Smooth muscle cell of bladder (primary cell): ENCODE data around the gene DIS3L. TPM values are rescaled to one million over a fixed set of nuclear protein-coding genes. Genes with fewer than 3 reads are reported as not detected.

ENCODE experiments used
- total RNA-seq: library from RNA; depleted of rRNA; stranded (reverse); fragments of >200 nt; gene quantifications from 2 replicates; pipeline ENCODE4 v1.2.3, GENCODE V29; 2014

Gene DIS3L
- 26.7 and 28.8 TPM in 2 replicates for total RNA-seq

DNA sequence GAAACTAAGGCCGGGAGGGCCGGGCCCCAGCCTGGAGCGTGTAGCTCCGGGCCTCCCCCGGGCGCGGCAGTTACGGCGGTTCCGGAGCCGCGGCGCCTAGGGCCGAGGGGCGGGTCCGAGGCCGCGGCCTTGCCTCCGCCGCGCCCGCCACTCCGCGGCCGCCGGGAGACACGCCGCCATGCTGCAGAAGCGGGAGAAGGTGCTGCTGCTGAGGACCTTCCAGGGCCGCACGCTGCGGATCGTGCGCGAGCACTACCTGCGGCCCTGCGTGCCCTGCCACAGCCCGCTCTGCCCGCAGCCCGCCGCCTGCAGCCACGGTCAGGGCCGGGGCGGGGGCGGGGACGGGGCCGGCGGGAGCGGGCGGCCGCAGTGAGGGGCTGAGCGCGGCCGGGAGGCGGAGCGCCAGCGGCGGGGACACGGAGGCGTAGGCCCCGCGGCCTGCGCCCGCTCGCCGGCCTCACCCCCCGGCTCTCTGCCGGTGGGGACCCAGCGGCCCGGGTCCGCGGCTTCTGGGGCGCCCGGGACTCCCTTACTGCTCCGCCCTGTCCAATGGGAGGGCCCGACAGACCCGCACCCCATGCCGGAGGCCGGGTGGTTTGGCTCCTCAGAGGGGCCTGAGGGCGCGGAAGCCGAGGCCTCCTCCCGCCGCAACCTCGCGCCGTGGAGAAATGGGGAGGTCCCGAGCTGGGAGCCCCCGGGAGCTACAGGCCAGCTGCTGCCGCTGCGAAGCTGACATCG lies at the start of gene DIS3L:
Gene DIS3L, plus strand, starts transcription at position 150 of the 738 bp plus-strand sequence. Its CDS starts 29 bp downstream, at position 179.

DNA sequence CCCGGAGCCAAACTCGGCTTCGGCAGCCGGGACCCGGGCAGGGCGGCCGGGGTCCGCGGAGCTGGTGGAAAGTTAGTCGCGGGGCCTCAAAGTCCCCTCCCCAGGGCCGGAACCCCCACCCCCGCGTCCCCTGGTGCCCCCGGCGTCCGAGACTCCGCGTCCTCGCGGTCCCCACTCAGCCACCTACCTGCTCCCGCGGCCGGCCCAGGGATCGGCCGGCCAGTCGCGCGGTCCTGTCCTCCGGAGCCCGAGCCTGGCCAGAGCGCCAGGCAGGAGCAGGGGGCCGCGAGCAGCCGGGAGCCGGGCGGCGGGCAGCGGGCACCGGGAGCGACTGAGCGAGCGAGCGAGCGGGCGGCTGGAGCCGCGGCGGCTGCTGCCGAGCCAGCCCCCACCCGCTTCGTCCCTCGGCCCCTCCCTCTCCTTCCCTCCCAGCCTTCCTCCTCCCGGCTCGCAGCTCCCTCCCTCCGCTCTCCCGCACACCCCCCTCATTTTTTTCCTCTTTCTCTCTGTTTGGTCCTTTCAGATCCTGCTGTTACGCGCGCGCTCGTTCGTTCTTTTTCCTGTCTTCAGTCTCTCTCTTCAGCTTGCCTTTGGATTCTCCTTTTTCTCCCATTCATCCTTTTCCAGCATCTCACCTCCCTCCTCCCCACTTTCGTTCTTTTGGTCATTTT lies 39.8 kb upstream of the DIS3L start, which contains the start of gene MEGF11:
Gene MEGF11, minus strand, starts transcription at position 333 of the 671 bp plus-strand sequence. CDS start 125,347 bp downstream, outside the sequence.

DNA sequence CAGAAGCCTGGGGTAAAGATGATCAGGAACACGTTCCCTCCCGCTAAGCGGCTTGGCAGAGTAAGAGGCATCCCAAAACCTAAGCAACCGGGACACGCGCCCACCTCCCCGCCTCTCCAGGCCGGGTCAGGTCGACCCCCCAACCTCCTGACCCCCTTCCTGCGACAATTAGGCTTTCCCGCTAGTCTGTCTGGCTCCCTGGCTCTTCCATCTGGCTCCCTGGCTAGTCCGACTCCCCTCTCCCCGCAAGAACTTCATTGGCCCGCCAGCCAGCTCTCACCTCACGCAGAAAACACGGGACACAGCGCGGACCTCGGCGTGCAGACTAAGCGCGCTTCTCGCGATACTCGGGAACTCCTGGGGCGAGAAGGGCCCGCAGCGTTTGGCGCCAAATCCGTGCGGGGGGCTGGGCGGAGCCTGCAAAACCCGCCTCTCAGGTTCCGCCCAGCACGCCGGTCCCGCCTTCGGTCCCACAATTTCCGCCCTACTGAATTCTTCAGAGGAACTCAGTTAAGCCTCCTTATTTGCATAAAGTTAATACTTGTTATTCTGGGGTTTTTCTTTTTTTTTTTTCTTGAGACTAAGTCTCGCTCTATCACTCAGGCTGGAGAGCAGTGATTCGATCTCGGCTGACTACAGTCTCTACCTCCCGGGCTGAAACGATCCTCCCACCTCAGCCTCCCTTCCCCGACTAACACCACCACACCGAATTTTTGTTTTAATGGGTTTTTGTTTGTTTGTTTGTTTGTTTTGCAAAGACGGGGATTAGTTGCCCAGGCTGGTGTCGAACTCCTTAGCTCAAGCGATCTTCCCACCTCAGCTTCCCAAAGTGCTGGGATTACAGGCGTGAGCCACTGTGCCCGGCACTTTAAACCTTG lies 63.2 kb downstream of the DIS3L start, which contains the start of gene TIPIN:
Gene TIPIN, minus strand, starts transcription at position 327 of the 878 bp plus-strand sequence. CDS start 3,738 bp downstream, outside the sequence.

Other genes with a start within 250 kb of the DIS3L start
- gene MEGF11, start 39.8 kb upstream of the DIS3L start, total RNA-seq = not detected in 2 replicates
- gene TIPIN, start 63.1 kb downstream of the DIS3L start, total RNA-seq = 8.1 and 8.6 TPM in 2 replicates
- gene MAP2K1, start 93.3 kb downstream of the DIS3L start, total RNA-seq = 22.3 and 34.5 TPM in 2 replicates
- 28.3 and 31.4 TPM in 2 replicates for gene SNAPC5, start 204.2 kb downstream of the DIS3L start, total RNA-seq
- 1,618 and 1,908 TPM in 2 replicates for gene RPL4, start 211.3 kb downstream of the DIS3L start, total RNA-seq
- gene ZWILCH, start 211.8 kb downstream of the DIS3L start, total RNA-seq = 4.1 and 5.7 TPM in 2 replicates